ENCODE data around the gene NDUFS8. TPM values are rescaled to one million over a fixed set of nuclear protein-coding genes. Genes with fewer than 3 reads are reported as not detected.

NDUFS8 gene
- total and polyA plus RNA-seq, 2 experiments from 2014 or later, result 330 to 540 TPM

- no peaks in the 10 kb centered on the region for H3K9me3 ChIP-seq (ENCODE audit: low read depth)
- H3K4me3 ChIP-seq, result no peak overlapping the region
- peaks cover 17% of the 10 kb centered on the region for H3K36me3 ChIP-seq
- no peaks in the 10 kb centered on the region for H3K27me3 ChIP-seq
- DNase-seq (ENCODE audit: low read depth in 1 of 2, low spot score in 1 of 2), result no peak
- H3K27ac ChIP-seq, result no peak overlapping the region
- no peak for TF ChIP-seq CTCF (IDR thresholded peaks at IDR 0.05; ENCODE audit: low read depth, low read length)
- no peaks in the 10 kb centered on the region for H3K4me1 ChIP-seq (ENCODE audit: low read depth)
Observed at GRCh38 chr11:68053981-68054812, 23.7 kb downstream of the NDUFS8 start.

DNA sequence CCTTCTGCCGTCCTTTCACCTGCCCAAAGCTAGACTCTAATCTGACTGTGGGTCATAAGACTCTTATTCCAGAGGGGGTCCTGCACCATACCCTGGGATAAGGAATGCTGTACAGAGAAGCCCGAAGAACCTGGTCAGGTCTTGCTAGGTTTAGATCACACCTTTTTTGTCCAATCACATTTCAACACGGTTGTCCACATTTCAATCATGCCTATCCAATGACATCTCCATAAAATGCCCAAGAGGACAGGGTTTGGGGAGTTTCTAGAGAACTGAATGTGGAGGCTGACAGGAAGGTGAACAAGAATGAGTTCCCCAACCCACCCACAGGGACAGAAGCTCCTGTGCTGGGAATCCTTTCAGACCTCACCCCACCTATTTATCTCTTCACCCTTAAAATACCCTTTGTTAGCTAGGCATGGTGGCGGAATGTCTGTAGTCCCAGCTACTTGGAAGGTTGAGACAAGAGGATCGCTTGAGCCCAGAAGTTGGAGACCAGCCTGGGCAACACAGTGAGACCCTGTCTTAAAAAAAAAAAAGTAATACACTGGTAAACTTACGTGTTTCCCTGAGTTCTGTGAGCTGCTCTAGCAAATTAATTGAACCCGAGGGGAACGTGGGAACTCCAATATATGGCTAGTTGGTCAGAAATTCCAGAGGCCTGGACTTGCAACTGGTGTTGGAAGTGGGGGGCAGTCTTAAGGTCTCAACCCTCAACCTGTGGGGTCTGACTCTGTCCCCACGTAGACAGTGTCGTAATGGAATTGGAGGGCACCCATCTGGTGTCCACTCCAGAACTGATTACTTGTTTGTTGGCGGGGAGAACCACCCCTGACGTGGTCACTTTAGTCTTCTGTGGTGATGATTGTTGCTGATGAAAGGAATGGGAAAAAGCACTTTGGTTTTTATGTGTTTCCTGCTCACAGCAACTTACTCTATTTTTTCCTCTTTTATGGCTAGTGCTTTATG lies 26.1 kb downstream of the NDUFS8 start:
- DNase-seq (ENCODE audit: low read depth in 1 of 2, low spot score in 1 of 2), result no peak
- H3K4me3 ChIP-seq, result no peak overlapping the region
- no peaks in the 10 kb centered on the region for H3K27me3 ChIP-seq
- peaks cover 32% of the 10 kb centered on the region for H3K36me3 ChIP-seq
- no peak overlapping the region for H3K27ac ChIP-seq
- H3K4me1 ChIP-seq (ENCODE audit: low read depth), result no peaks in the 10 kb centered on the region
- no peaks in the 10 kb centered on the region for H3K9me3 ChIP-seq (ENCODE audit: low read depth)
- TF ChIP-seq CTCF (IDR thresholded peaks at IDR 0.05; ENCODE audit: low read depth, low read length), result no peak

DNA sequence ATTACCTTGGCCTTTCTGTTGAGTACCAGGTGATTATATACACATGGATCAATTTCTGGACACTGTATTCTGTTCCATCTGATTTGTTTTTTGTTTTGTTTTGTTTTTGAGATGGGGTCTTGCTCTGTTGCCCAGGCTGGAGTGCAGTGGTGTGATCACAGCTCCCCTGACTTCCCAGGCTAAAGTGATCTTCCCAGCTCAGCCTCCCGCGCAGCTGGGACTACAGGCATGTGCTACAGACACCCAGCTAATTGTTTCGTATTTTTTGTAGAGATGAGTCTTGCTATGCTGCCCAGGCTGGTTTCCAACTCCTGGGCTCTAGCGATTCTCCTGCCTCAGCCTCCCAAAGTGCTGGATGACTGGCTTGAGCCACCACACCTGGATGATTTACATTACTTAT lies 27.3 kb downstream of the NDUFS8 start:
- no peak for DNase-seq (ENCODE audit: low read depth in 1 of 2, low spot score in 1 of 2)
- TF ChIP-seq CTCF (IDR thresholded peaks at IDR 0.05; ENCODE audit: low read depth, low read length), result no peak
- Histone ChIP-seq H3K27me3 (no peaks in the 10 kb centered on the region), H3K27ac (no peak overlapping the region), H3K4me3 (no peak overlapping the region), H3K9me3 (ENCODE audit: low read depth) (no peaks in the 10 kb centered on the region), H3K36me3 (peaks cover 41% of the 10 kb centered on the region), H3K4me1 (ENCODE audit: low read depth) (no peaks in the 10 kb centered on the region)

DNA sequence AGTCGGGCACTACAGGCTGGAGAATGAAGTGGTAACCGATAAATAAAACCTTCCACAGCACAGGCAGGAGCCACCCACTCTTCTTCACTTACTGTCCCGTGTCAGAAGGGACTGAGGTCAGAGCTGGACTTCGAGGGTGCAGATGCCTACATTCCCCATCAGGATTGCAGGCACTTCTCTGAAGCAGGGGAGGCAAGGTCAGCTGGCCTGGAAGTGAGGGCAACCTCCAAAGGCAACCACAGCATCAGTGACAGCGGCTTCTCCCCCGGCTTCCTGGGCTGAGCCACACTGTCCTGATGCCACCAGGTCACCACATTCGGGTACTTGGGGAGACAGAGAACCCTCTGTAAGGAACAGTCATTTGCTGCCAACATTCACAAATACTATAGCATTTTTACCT lies 31.0 kb downstream of the NDUFS8 start:
- Histone ChIP-seq H3K27me3 (no peaks in the 10 kb centered on the region), H3K4me3 (no peak overlapping the region), H3K27ac (no peak overlapping the region), H3K36me3 (peaks cover 56% of the 10 kb centered on the region), H3K4me1 (ENCODE audit: low read depth) (no peaks in the 10 kb centered on the region), H3K9me3 (ENCODE audit: low read depth) (no peaks in the 10 kb centered on the region)
- no peak for TF ChIP-seq CTCF (IDR thresholded peaks at IDR 0.05; ENCODE audit: low read depth, low read length)
- no peak for DNase-seq (ENCODE audit: low read depth in 1 of 2, low spot score in 1 of 2)

DNA sequence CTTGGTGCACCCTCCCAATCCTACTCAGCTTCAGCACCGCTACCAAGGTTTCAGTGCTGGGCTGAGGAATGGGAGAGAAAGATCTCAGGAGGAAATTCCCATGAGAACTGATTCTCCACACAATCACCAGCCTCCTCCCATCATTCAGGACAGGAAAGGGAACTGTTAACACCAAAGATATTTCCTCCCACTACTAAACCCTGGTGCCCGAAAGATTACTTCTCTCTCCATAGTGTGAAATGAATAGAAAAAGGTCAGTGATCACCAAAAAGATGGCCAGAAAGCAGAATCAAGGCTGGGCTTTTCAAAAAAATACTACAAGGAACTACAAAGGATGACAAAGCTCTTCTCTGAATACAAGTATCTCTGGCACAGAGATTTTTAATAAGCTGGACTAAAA lies 34.4 kb downstream of the NDUFS8 start:
- H3K27ac ChIP-seq, result no peak overlapping the region
- no peak overlapping the region for H3K4me3 ChIP-seq
- DNase-seq (ENCODE audit: low read depth in 1 of 2, low spot score in 1 of 2), result no peak
- no peaks in the 10 kb centered on the region for H3K27me3 ChIP-seq
- no peak for TF ChIP-seq CTCF (IDR thresholded peaks at IDR 0.05; ENCODE audit: low read depth, low read length)
- no peaks in the 10 kb centered on the region for H3K4me1 ChIP-seq (ENCODE audit: low read depth)
- H3K36me3 ChIP-seq, result peaks cover 64% of the 10 kb centered on the region
- no peaks in the 10 kb centered on the region for H3K9me3 ChIP-seq (ENCODE audit: low read depth)

Data from cardiac muscle cell (in vitro differentiated cells and primary cell).